Measurements from ENCODE around the gene CDC34. TPM values are rescaled to one million over a fixed set of nuclear protein-coding genes. Genes with fewer than 3 reads are reported as not detected.

The CDC34 gene
- 33.2 and 35.7 TPM in 2 replicates for total RNA-seq (2014; rRNA removed; shearing (Covaris generic))

GRCh38 chr19:531753-532560 is at the start of gene CDC34:
CDC34 (plus strand) TSS chr19:531760; CDS start chr19:531932, 172 bp downstream.
- DNase-seq (ENCODE audit: low spot score), result no peak

GRCh38 chr19:482186-483041 is 49.1 kb upstream of the CDC34 start:
- no peak for DNase-seq (ENCODE audit: low spot score)

- DNase-seq (ENCODE audit: low spot score), result no peak
These were observed 48.1 kb upstream of the CDC34 start for GRCh38 chr19:483332-484072.

- DNase-seq (ENCODE audit: low spot score), result no peak
These were observed 47.1 kb upstream of the CDC34 start for GRCh38 chr19:484494-484893.

GRCh38 chr19:485077-485476 is 46.5 kb upstream of the CDC34 start:
- no peak for DNase-seq (ENCODE audit: low spot score)

GRCh38 chr19:485583-486236 is 45.9 kb upstream of the CDC34 start:
- peak; percentile 36 for DNase-seq (ENCODE audit: low spot score)

GRCh38 chr19:488505-489417 is 42.8 kb upstream of the CDC34 start:
- DNase-seq (ENCODE audit: low spot score), result peak; percentile 84

- DNase-seq (ENCODE audit: low spot score), result no peak
These were observed 42.0 kb upstream of the CDC34 start for GRCh38 chr19:489418-490196.

- no peak for DNase-seq (ENCODE audit: low spot score)
These were observed 40.3 kb upstream of the CDC34 start for GRCh38 chr19:491146-491741.

- DNase-seq (ENCODE audit: low spot score), result no peak
These were observed 39.4 kb upstream of the CDC34 start for GRCh38 chr19:492091-492531.

GRCh38 chr19:493391-494170 is 38.0 kb upstream of the CDC34 start:
- DNase-seq (ENCODE audit: low spot score), result no peak

- no peak for DNase-seq (ENCODE audit: low spot score)
These were observed 37.1 kb upstream of the CDC34 start for GRCh38 chr19:494171-495080.

GRCh38 chr19:495081-495401 is 36.5 kb upstream of the CDC34 start:
- no peak for DNase-seq (ENCODE audit: low spot score)

- no peak for DNase-seq (ENCODE audit: low spot score)
These were observed 36.0 kb upstream of the CDC34 start for GRCh38 chr19:495402-496111.

GRCh38 chr19:496112-496665 is 35.4 kb upstream of the CDC34 start, which contains the start of gene MADCAM1:
MADCAM1 (plus strand) TSS chr19:496486; CDS start chr19:496500, 14 bp downstream.
- no peak for DNase-seq (ENCODE audit: low spot score)

GRCh38 chr19:496986-497385 is 34.6 kb upstream of the CDC34 start:
- no peak for DNase-seq (ENCODE audit: low spot score)
